Measurements from ENCODE around the gene DND1. TPM values are rescaled to one million over a fixed set of nuclear protein-coding genes. Genes with fewer than 3 reads are reported as not detected.
"Not testable (repeated sequence)": the region's sequence is repeated elsewhere in the genome, so short reads cannot be mapped to it uniquely, and the experiment has no call there.

The DND1 gene
- total RNA-seq, 1 donor from 2014 or later = 4.1 TPM

- no peaks in the 10 kb centered on the region for H3K9me3 Mint-ChIP-seq
- peak; percentile 94 for DNase-seq (ENCODE audit: low spot score)
- peaks cover 49% of the 10 kb centered on the region for H3K36me3 Mint-ChIP-seq (ENCODE audit: low read depth)
- intact Hi-C loops (cut with micrococcal nuclease) = loop anchor here (1.0 kb wide), 10 partner anchors 17 to 954 kb away; partner anchors contain the start of genes ANKHD1, APBB3, DIAPH1 and EIF4EBP3
- peak within 1 kb of the TSS; percentile 93 for H3K27ac Mint-ChIP-seq
- H3K27me3 Mint-ChIP-seq (ENCODE audit: insufficient read depth) = no peaks in the 10 kb centered on the region
- H3K4me1 Mint-ChIP-seq (ENCODE audit: low read depth) = peaks cover 28% of the 10 kb centered on the region
- H3K4me3 Mint-ChIP-seq = peak within 1 kb of the TSS; percentile 100
Measured at GRCh38 chr5:140664359-140665119, 8.8 kb downstream of the DND1 start, which contains the start of gene WDR55. WDR55 (plus strand) TSS chr5:140664904; CDS start chr5:140664913, 9 bp downstream.

GRCh38 chr5:140664030-140664358, 9.4 kb downstream of the DND1 start:
- Mint-ChIP-seq H3K4me1 (ENCODE audit: low read depth) (peaks cover 28% of the 10 kb centered on the region), H3K4me3 (peak overlapping the region; percentile 100), H3K27ac (peak overlapping the region; percentile 93), H3K27me3 (ENCODE audit: insufficient read depth) (no peaks in the 10 kb centered on the region), H3K36me3 (ENCODE audit: low read depth) (peaks cover 50% of the 10 kb centered on the region), H3K9me3 (no peaks in the 10 kb centered on the region)
- no peak for DNase-seq (ENCODE audit: low spot score)
- intact Hi-C loops (cut with micrococcal nuclease) = loop anchor here (1.0 kb wide), 10 partner anchors 17 to 954 kb away; partner anchors contain the start of genes ANKHD1, APBB3, DIAPH1 and EIF4EBP3

GRCh38 chr5:140660371-140660770, 13.0 kb downstream of the DND1 start:
- intact Hi-C loops (cut with micrococcal nuclease); H3K27ac Mint-ChIP-seq; H3K4me1 Mint-ChIP-seq (ENCODE audit: low read depth); H3K27me3 Mint-ChIP-seq (ENCODE audit: insufficient read depth); H3K9me3 Mint-ChIP-seq; DNase-seq (ENCODE audit: low spot score); H3K4me3 Mint-ChIP-seq: not testable (repeated sequence)
- H3K36me3 Mint-ChIP-seq (ENCODE audit: low read depth) = peaks cover 50% of the 10 kb centered on the region

GRCh38 chr5:140658870-140659269, 14.5 kb downstream of the DND1 start:
- peaks cover 58% of the 10 kb centered on the region for H3K36me3 Mint-ChIP-seq (ENCODE audit: low read depth)
- H3K27ac Mint-ChIP-seq = no peak overlapping the region
- intact Hi-C loops (cut with micrococcal nuclease) = no loop called here

GRCh38 chr5:140647042-140647419, 26.3 kb downstream of the DND1 start:
- peaks cover 38% of the 10 kb centered on the region for H3K4me1 Mint-ChIP-seq (ENCODE audit: low read depth)
- peak overlapping the region; percentile 99 for H3K4me3 Mint-ChIP-seq
- H3K27ac Mint-ChIP-seq = peak overlapping the region; percentile 97
- H3K27me3 Mint-ChIP-seq (ENCODE audit: insufficient read depth) = no peaks in the 10 kb centered on the region
- H3K36me3 Mint-ChIP-seq (ENCODE audit: low read depth) = peaks cover 40% of the 10 kb centered on the region
- intact Hi-C loops (cut with micrococcal nuclease) = loop anchor here (1.0 to 10.0 kb wide), 11 partner anchors 8 to 1352 kb away; partner anchors contain the start of genes ANKHD1, APBB3, CYSTM1 and EIF4EBP3
- no peak for DNase-seq (ENCODE audit: low spot score)
- H3K9me3 Mint-ChIP-seq = no peaks in the 10 kb centered on the region

More at GRCh38 chr5:140658870-140659269, 14.5 kb downstream of the DND1 start:
- Mint-ChIP-seq H3K4me1 (ENCODE audit: low read depth) (no peaks in the 10 kb centered on the region), H3K9me3 (no peaks in the 10 kb centered on the region), H3K4me3 (no peak overlapping the region), H3K27me3 (ENCODE audit: insufficient read depth) (no peaks in the 10 kb centered on the region)
- no peak for DNase-seq (ENCODE audit: low spot score)

- Mint-ChIP-seq H3K27me3 (ENCODE audit: insufficient read depth) (no peaks in the 10 kb centered on the region), H3K27ac (no peak overlapping the region)
Measured at GRCh38 chr5:140642718-140643117, 30.7 kb downstream of the DND1 start.

GRCh38 chr5:140641716-140642115, 31.7 kb downstream of the DND1 start:
- Mint-ChIP-seq H3K9me3 (no peaks in the 10 kb centered on the region), H3K27ac (no peak overlapping the region), H3K4me1 (ENCODE audit: low read depth) (peaks cover 52% of the 10 kb centered on the region), H3K27me3 (ENCODE audit: insufficient read depth) (peaks cover 2% of the 10 kb centered on the region), H3K36me3 (ENCODE audit: low read depth) (peaks cover 42% of the 10 kb centered on the region), H3K4me3 (no peak overlapping the region)
- DNase-seq (ENCODE audit: low spot score) = no peak
- intact Hi-C loops (cut with micrococcal nuclease) = loop anchor here (10.0 kb wide), 1 partner anchor 1347 kb away; the partner anchor contains the start of gene MATR3

More at GRCh38 chr5:140642718-140643117, 30.7 kb downstream of the DND1 start:
- H3K36me3 Mint-ChIP-seq (ENCODE audit: low read depth) = peaks cover 42% of the 10 kb centered on the region
- H3K4me1 Mint-ChIP-seq (ENCODE audit: low read depth) = peaks cover 52% of the 10 kb centered on the region
- no peak overlapping the region for H3K4me3 Mint-ChIP-seq
- intact Hi-C loops (cut with micrococcal nuclease) = loop anchor here (10.0 kb wide), 1 partner anchor 1348 kb away; the partner anchor contains the start of gene MATR3
- H3K9me3 Mint-ChIP-seq = no peaks in the 10 kb centered on the region
- DNase-seq (ENCODE audit: low spot score) = no peak

GRCh38 chr5:140639148-140639981, 34.0 kb downstream of the DND1 start, which contains the start of gene TMCO6:
TMCO6 (plus strand) TSS chr5:140639451; CDS start chr5:140639528, 77 bp downstream.
- H3K4me1 Mint-ChIP-seq (ENCODE audit: low read depth) = peaks cover 31% of the 10 kb centered on the region
- intact Hi-C loops (cut with micrococcal nuclease) = loop anchor here (1.0 to 10.0 kb wide), 11 partner anchors 8 to 525 kb away; partner anchors contain the start of genes ANKHD1, APBB3, EIF4EBP3 and HARS1

GRCh38 chr5:140638898-140639147, 34.6 kb downstream of the DND1 start:
- intact Hi-C loops (cut with micrococcal nuclease) = loop anchor here (1.0 to 10.0 kb wide), 11 partner anchors 8 to 524 kb away; partner anchors contain the start of genes ANKHD1, APBB3, EIF4EBP3 and HARS1
- not testable (repeated sequence) for DNase-seq (ENCODE audit: low spot score); H3K27me3 Mint-ChIP-seq (ENCODE audit: insufficient read depth); H3K9me3 Mint-ChIP-seq
- peak overlapping the region; percentile 97 for H3K27ac Mint-ChIP-seq
- H3K4me3 Mint-ChIP-seq = peak overlapping the region; percentile 93
- peaks cover 28% of the 10 kb centered on the region for H3K4me1 Mint-ChIP-seq (ENCODE audit: low read depth)
- peaks cover 22% of the 10 kb centered on the region for H3K36me3 Mint-ChIP-seq (ENCODE audit: low read depth)

More at GRCh38 chr5:140639148-140639981, 34.0 kb downstream of the DND1 start, which contains the start of gene TMCO6:
- H3K27me3 Mint-ChIP-seq (ENCODE audit: insufficient read depth) = peaks cover 2% of the 10 kb centered on the region
- peak within 1 kb of the TSS; percentile 93 for H3K4me3 Mint-ChIP-seq
- peaks cover 26% of the 10 kb centered on the region for H3K36me3 Mint-ChIP-seq (ENCODE audit: low read depth)
- H3K9me3 Mint-ChIP-seq = no peaks in the 10 kb centered on the region
- DNase-seq (ENCODE audit: low spot score) = peak; percentile 91
- H3K27ac Mint-ChIP-seq = peak within 1 kb of the TSS; percentile 97

- H3K27me3 Mint-ChIP-seq (ENCODE audit: insufficient read depth) = peaks cover 8% of the 10 kb centered on the region
- H3K27ac Mint-ChIP-seq = peak overlapping the region; percentile 91
- H3K4me3 Mint-ChIP-seq = no peak overlapping the region
- no peaks in the 10 kb centered on the region for H3K9me3 Mint-ChIP-seq
- peaks cover 22% of the 10 kb centered on the region for H3K36me3 Mint-ChIP-seq (ENCODE audit: low read depth)
- DNase-seq (ENCODE audit: low spot score) = no peak
- intact Hi-C loops (cut with micrococcal nuclease) = loop anchor here (5.0 to 10.0 kb wide), 3 partner anchors 215 to 523 kb away; partner anchors contain the start of gene PURA
- H3K4me1 Mint-ChIP-seq (ENCODE audit: low read depth) = peaks cover 37% of the 10 kb centered on the region
Measured at GRCh38 chr5:140637371-140638100, 35.8 kb downstream of the DND1 start.

GRCh38 chr5:140635291-140636257, 37.8 kb downstream of the DND1 start:
- intact Hi-C loops (cut with micrococcal nuclease) = loop anchor here (1.0 to 10.0 kb wide), 8 partner anchors 71 to 521 kb away; partner anchors contain the start of genes ANKHD1, APBB3, EIF4EBP3 and PURA
- Mint-ChIP-seq H3K27me3 (ENCODE audit: insufficient read depth) (peaks cover 20% of the 10 kb centered on the region), H3K9me3 (no peaks in the 10 kb centered on the region), H3K27ac (no peak overlapping the region), H3K4me3 (no peak overlapping the region), H3K36me3 (ENCODE audit: low read depth) (peaks cover 13% of the 10 kb centered on the region), H3K4me1 (ENCODE audit: low read depth) (peaks cover 36% of the 10 kb centered on the region)
- no peak for DNase-seq (ENCODE audit: low spot score)

All from activated T-helper 1 cell treated with anti-CD3 and anti-CD28 coated beads, Interleukin-12 subunit alpha, Interleukin-12 subunit beta, Interleukin-2, Interleukin-4 antibody, amounts not matched to agents 30 ng/mL and 10 ng/mL and 1 ng/mL, durations not matched to agents 14 hours and 24 hours and 36 hours (primary cell).